Erythroblast (primary cell): Measurements from ENCODE around the gene FREM1.

ENCODE experiments used
- GATA1 ChIP-seq: IDR thresholded peaks from 2 replicates; pipeline ENCODE4 v1.6.1; 2011; ENCODE audit warnings: low read depth, mild to moderate bottlenecking, control low read depth, low read length, moderate library complexity
- POLR2A ChIP-seq: IDR thresholded peaks from 2 replicates; pipeline ENCODE4 v1.6.1; 2011; ENCODE audit warnings: mild to moderate bottlenecking, low read length

DNA sequence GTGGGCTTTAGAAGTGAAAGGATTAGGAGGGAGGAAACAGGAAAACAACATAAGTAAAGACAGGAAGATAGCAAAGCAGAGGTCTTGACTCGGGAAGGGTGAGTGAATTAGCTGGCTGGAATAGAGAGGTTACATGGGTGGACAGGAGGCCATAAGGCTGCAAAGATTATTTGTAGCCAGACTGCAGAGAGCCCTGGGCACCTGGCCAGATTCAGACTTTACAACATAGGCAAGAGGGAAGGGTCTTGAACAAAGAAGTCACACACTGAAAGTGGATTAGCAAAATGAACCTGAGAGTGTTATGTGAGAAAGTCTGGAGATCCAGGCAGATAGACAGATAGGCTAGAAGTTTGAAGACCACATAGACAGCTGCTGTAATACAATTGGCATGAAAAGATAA, 158.0 kb downstream of the FREM1 start:
- TF ChIP-seq POLR2A (no peak), GATA1 (no peak)
